HTERT RPE-1 (cell line): ENCODE data around the gene ERMARD.

Experiments used
- in situ Hi-C: fragments of 300-500 bp; cut with MboI; formaldehyde crosslinking; loops from 4 replicates; pipeline ENCODE4 v1.14.3; 2020; ENCODE audit warnings: low sequenced_read_pairs

The ERMARD gene

DNA sequence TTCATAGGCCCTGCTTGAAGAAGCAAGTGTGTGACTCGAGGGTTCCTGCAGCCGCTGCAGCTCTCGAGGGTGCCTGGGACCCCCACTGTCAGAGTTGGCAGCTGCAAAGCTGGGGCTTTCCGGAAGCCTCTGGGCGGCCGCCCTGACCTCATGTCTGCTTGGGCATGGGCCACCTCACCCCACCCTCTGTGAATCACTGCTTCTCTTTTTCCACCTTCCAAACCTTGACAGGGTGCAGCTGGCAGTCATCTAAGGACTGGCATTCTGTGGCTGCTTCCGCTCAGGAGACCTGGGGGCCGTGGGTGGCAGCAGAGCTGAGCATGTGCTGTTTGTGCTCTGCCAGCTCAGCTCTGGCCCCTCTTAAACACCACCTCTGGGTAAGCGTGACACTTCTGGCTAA, 32.0 kb downstream of the ERMARD start:
- in situ Hi-C loops: no loop called here

DNA sequence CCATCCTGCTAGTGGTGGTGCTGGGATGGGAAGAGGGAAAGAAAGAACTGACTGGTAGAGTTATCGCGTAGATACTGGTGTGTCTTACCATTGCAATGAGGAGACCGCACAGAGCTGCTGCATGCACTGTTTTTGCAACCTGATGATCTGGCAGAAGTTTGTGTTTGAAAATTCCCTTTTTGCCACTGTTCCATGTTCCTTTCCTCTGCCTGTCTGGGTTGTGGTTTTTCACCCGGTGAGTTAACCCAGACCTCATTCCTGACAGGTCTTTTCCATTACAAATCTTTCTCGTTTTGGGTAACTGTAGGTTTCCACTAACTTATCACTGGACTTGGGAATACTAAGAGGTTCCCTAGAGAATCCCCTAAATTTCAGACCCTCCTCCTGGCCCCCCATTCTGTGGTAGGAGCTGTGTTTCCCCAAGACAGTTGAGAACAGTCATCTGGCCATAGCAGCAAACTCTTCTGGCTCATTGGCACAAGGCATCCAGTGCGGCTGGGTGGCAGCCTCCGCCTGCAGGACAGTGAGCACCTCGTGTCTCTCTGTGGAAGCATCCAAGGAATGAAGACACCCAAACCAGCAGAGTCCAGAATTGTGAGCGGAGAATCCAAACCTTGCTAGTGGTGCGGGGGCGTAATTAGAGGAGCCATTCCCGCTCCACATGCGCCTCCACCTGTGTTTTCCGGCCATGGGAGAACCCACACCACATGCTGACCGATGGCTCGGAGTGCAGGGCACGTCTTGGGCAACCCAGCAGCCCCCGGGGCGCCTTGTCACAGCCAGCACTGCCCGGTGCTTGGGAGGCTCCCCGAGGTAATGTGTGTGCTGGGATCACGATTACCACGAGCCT, 32.8 kb downstream of the ERMARD start:
- in situ Hi-C loops: no loop called here

DNA sequence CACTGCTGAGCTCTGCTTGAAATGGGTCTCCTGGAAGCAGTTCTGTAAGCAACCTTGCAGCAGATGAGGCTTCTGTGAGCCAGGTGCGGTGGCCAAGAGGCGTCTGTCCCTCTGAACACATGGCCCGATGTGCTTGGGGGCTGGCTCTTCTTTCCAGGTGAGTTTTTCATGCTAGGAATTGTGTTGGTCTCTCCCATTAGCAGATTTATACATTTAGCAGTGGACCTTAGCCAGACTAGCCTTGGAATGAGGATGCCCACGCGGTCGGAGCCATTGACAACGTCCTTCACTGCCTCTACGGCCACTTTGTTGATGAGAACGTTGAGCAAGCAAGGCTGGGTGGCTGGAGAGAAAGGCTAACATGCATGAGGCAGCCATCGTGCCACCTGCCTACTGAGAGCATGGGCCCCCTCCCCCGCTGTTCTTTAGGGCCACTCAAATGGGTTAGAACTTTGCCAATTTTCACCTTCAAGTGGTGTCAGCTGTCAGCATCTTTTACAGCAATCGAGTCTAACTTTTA, 33.5 kb downstream of the ERMARD start:
- in situ Hi-C loops: no loop called here

DNA sequence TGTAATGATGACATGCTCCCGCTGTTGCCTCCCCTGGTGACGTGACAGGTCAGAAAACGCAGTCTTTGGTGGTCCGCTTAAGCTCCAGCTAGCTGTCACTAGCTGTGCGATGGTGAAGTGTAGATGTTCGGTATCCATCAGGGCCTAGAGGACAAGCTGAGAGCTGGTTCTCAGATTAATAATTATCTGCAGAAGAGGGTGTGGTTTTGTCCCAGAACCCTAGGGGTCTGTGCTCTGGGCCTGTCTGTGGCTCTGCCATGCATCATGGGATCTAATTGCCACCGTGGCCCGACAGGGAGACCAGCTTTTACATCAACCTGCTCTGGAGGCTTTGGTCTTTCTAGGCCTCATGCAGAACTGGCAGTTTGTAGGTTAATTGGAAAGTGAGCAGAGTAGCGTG, 34.1 kb downstream of the ERMARD start:
- in situ Hi-C loops: no loop called here

DNA sequence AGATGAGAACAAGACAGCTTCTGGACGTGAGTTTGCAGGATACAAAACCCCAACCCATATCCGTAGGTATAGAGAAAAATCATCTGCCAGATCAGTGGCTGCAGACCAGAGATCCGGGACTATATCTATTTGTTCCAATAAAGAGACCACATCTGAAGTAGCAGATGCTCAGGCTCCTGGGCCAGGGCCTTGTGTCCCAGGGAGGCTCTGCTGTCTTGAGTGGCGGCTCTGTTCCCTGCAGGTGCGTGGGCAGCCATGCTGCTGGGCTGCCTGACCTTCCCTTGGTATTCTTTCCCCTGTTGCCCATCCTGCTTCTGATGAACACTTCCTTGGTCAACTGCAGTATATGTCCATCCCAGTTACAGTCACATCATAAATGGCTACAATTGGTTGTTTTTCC, 34.9 kb downstream of the ERMARD start:
- in situ Hi-C loops: no loop called here

DNA sequence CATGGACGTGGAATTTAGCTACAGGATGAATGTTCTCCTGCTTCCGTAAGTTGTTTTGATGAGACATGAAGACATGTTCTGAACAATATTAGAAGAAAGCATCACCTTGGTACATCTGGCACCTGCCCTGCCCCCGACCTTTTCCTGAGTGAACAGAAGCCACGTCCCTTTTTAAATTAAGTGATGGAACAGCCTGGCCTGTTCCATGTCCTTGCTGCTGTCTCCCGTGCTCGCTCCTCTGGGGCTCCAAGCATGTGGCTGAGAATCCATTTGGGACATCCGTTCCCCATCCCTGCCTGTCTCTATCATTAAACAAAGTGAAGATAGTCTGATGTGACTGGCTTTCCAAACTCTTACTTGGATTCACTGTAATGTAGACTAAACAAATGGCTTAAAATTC, 36.4 kb downstream of the ERMARD start:
- in situ Hi-C loops: no loop called here

DNA sequence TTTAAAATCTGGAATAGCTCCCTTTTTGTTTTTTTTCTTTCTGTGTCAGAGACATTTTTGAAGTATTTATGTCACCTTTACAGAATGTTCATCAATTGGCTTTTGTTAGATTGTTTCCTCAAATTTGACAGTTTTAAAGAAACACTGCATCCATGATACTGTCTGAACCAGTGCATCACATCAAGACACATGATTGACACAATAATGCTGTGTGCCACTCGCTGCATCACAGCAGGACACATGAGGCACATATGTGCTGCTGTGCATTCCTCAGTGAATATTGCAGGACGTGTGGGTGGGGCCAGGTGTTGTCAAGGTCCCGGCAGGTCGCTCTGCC, 37.4 kb downstream of the ERMARD start:
- in situ Hi-C loops: no loop called here

DNA sequence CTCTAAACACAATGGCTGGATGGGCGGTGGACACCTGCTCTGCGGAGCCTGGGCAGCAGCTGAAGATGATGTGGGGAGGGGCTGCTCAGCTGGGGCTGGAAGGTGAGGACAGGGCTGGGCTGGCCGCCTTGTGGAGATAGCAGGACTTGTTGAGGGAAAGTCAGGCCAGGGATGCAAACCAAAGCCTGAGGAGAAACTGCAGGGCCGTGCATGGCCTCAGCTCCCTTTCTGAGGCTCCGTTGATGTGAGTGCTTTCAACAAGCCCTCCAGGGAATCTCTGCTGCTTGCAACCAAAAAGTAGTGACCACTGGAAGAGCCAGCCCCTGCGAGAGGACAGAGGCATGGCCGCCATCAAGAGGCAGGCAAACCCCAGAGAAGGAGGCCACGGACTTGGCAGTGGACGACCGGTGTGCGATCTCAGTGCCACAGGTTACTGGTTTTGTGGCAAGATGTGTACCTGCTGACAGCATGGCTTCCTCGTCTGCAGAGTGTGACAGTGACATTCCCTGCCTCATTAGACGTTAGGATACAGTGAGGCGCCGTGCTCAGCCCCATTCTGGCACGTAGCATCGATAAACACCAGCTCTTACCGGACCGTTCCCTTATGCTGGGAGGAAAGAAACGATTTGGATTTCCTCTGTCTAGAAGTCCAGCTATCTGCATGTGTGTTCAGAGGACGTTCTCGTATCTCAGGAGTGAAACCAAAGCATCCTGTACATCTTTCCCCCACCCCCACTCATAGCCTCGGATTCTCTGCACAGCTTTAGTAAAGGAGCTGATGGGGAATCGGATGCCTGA, 37.9 kb downstream of the ERMARD start:
- in situ Hi-C loops: no loop called here

DNA sequence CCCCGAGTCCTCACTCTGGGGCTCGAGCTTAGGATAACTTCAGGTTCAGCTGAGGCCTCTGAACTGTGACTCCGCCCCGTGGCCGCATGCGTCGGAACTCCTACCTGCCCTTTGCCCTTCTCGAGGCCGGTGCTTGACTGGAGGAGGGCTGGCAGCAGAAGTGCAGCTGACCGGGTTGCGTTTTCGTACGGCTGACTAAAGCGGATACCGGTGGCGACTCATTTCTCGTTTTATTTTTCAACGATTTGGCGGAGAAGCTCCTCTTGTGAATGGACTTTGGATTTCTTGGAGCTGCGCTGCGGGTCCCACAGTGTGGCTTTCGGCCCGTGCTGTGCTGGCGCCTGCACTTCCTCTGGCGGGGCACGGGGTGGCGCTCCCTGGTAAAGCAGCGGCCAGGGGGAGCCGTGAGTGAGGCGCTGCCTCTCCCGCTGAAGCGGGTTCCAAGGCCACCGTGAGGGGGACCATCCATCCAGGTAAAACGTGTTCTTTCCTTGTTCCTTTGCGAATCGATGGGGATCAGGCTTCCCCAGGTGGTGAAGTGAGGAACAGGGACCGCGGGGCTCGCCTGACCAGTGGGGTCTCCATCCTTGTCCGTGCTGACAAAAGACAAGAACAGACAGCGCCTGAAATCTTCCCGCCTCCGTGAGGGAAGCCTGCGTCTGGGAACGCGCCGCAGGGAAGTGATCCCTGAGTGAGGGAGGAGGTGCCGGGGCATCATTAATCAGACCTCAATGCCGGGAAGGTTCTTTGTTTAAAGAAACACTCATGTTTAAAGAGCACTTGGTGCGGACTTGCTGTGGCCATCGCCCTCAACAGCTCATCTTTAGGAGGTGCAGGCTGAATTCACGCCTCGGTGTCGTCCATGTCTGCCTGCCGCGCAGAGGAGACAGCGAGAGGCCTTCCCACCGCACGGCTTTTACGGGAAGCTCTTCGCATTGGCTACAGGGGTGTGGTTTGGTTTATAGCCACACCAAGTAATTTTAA, 38.8 kb downstream of the ERMARD start:
- in situ Hi-C loops: no loop called here

DNA sequence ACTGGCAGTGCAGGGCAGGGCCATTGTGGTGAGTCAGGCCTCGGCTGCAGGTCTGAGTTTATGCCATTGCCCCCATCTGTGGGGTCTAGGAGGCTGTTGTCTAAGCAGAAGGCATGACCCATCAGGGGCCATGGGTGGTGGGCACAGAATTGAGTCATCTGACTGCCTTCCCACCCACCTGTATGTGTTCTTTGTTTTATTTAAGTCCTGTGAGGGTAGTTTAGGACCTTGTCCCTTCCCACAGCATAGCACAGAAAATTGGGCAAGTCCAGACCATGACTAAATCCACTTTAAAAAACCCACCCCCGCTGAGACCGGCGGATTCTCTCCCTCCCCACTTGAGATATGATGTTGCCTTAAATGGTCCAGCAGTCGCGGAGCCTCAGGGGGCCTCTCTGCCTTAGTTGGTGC, 40.3 kb downstream of the ERMARD start:
- in situ Hi-C loops: no loop called here

DNA sequence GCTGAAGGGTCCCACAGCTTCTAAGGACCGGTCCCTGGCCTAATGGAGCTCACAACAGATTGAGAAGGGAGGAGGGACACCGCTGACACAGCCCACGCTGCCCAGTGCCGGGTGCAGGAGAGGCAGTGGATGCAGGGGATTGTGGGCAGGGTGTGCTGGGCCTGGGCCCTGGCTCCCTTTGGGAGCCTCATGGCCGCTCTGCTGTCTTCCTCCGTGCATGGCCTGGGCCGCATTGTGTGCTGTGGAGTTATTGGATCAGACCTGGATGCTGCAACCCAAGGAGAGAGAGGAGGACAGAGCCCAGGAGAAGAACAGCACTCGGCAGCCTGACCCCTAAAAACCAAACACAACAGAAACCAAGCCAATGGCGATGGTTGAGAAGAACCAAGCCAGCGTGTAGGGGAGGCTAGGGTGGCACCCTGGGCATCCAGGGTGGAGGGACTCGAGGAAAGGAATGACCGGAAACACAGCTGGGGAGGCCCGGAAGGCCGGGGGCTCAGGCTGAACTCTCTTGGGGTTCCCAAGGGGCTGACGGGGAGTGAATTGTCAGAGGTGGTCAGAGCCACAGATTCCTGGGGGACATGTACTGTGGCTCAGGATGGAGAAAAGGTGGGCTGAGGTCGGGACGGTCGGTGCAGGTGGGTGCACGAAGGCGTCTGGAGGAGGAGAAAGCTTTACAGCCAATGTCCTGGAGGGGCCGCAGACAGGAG, 41.0 kb downstream of the ERMARD start:
- in situ Hi-C loops: no loop called here

DNA sequence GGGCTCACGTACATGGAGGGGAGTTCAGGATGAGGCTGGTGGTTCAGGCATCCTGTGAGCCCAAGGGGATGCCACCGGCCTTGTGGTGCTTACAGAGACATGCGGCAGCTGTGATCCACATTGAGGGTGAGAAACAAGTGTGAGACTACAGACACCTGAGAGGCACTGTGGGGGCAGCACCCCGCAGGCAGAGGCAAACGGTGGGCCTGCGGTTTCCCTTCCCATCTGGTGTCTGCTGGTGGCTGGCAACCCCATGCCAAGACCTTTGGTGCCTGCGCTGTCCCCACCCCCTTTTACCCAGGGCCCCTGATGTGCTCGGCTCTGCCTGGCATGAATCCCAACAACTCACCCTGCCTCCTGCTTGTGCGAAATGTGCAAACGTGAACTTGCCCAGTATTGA, 42.0 kb downstream of the ERMARD start:
- in situ Hi-C loops: no loop called here

DNA sequence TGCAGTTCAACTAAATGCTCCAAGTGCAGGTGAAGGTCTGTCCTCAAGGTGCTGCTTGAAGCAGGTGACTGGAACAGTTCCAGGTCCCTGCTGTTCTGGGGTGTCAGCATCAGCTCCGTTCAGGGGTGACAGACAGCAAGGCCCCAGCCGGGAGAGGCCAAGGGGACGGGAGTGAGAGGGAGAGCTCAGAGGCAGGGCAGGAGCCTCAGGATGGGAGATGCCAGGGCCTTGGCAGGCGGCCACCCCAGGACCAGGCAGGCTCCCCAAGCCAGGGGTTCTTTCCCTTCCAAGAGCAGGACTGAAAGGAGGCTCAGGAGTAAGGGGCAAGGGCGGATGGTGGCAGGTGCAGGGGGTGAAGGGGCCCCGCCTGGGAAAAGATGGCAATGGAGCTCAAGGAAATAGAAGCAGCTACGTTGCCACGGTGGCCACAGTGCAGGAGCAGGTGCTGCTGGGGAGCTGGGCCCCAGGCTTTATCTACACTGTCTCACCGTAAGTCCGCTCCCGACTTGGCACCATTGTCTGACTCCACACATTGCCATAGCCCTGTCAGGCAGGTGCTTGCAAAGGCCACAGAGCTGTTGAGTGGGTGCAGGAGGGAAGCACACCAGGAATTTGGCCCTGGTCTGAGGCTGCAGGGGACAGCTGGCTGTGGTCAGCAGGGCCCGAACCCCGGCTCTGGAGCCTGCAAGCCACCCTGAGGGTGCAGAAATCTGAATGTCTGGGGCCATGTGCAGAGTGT, 43.1 kb downstream of the ERMARD start:
- in situ Hi-C loops: no loop called here

DNA sequence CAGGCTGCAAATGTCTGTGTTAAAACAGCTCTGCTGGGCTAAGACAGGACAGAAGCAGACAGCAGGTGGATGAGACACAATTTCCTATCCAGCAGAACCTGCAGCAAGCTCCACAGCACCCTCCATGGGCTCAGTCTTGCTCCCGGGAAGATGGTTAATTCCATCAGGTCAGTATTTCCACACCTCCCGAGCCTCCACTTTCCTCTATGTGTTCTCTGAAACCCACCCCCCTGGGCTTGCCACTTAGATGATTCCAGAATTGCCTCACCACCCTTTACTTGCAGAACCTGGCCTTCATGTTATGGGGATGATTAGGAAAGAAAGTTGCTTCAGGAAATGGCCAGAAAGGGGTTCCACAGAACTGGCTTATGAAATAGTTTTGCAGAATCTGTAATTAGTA, 43.8 kb downstream of the ERMARD start:
- in situ Hi-C loops: no loop called here

DNA sequence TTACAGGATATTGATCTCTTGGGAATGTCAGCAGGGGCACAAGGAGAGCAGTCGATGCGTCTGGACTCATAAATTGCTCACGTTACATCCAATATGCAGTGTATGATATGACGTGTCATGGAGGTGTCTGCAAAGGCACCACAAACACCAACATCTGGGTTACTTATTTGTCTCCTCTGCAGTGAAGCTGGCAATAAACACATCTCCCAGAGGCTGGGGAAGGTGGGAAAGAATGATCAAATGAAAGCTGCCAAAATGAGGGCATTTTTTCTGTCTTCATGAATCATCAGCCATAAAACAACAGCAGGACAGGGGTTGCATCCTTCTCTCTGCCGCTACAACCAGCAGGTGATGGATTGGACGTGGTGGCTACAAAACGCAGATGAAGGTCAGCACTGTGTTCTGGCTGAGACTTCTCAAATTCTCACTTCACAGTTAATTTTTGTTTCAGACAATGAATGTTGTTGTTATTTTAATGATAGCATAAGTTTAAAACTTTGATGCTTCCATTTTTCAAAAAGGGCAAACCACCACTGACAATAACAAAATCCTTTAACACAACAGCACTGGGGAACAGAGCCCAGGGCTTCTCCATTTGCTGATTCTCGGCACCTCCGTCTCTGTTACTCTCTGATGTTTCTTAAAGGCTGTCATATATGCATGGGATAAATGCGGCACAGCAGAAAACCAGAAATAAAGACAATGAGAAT, 47.5 kb downstream of the ERMARD start:
- in situ Hi-C loops: no loop called here

DNA sequence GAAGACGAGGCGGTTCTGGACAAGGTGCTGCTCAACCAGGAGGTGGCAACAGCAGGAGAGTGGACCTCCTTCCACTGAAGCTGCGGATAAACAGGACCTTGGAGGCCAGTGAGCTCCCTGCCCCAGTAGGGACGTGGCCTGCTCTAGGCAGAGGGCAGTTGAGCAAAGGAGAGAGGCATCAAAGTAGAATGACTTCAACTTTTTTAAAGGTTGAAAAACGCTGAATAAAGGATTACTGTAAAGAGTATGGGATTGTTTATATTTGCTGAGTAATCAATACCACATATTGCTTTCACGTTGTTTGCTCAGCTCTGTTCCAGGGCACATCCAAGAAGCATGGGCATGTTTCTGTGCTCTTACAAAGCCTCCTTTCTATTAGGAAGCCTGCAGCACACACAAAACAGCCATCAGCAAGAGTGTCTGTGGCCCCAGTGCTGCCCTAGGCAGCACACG, 48.1 kb downstream of the ERMARD start:
- in situ Hi-C loops: no loop called here

DNA sequence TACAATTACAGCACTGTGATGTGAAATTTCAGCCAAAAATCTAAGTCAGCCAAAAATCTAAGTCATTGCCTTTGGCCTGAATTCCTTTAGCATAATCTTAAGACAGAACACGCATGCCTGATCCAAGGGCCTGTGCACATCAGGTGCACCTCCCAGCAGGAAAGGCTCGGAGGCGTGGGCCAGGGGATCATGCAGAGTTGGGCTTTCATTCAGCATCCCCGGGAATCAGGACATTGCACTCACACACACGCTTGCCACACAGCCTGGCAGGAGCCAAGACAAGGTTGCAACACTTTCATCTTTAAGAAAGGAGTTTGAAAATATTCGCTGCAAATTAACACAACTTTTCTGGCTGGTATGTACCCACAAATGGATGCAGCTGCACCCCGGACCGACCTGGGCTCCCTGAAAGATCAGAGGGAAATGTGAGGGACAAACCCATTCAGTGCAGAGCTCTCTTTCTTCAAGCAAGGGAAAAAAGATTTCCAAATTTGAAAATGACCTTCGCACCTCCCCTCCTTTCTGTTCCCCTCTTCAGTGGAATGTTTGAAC, 48.8 kb downstream of the ERMARD start:
- in situ Hi-C loops: no loop called here

DNA sequence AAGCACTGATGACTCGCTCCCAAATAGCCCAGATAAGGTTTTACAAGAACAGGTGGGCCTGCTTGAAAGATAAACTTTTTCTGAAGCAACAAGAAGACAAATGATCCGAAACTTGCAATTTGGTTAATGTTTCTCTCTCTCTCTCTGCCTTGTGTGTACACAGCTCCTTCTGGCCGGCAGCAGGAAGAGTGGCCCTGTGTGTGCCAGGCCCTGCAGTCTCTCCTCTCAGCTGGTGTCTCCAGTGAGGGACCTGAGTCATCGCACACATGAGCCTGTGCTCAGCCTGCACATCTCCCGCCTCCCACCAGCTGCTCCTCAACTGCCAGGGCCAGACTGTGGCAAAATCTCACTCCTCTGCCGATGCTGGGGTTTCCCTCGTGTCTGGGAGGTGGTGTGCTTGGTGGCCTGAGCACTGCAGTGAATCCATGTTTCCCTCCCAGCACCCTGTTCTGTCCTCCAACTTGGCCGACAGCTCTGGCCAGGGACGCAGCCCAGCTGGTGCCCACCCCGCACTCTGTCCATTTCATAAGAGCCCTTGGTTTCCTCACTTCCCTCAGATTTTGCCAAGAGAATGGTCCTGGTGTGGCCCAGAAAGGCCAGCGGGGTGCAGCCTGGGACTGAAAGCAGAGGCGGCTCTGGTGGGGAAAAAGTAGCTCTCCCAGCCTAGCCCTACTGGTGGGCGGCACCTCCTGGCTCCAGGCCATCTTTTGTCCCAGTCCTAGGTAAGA, 49.4 kb downstream of the ERMARD start:
- in situ Hi-C loops: no loop called here
